HG03196 (cell line): Measurements from ENCODE around the gene GRIP2.

Experiments used
- ATAC-seq: cut with Tn5 transposase; IDR thresholded peaks from one replicate; pipeline ENCODE4 v1.9.1; 2021; ENCODE audit not compliant: unreplicated experiment

The GRIP2 gene

DNA sequence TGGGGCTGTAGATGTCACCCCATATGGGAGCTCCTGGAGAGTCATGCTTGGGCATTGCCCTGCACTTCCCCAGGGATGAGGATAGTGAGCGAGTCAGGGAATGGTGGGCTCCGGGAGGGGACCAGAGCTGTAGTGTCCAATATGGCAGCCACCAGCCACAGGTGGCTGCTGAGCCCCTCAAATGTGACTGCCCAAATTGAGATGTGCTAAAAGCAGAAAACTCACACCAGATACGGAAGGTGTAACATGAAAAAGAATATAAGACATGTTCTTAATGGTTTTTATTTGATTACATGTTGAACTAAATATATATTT is 31.7 kb downstream of the GRIP2 start:
- ATAC-seq: no peak

DNA sequence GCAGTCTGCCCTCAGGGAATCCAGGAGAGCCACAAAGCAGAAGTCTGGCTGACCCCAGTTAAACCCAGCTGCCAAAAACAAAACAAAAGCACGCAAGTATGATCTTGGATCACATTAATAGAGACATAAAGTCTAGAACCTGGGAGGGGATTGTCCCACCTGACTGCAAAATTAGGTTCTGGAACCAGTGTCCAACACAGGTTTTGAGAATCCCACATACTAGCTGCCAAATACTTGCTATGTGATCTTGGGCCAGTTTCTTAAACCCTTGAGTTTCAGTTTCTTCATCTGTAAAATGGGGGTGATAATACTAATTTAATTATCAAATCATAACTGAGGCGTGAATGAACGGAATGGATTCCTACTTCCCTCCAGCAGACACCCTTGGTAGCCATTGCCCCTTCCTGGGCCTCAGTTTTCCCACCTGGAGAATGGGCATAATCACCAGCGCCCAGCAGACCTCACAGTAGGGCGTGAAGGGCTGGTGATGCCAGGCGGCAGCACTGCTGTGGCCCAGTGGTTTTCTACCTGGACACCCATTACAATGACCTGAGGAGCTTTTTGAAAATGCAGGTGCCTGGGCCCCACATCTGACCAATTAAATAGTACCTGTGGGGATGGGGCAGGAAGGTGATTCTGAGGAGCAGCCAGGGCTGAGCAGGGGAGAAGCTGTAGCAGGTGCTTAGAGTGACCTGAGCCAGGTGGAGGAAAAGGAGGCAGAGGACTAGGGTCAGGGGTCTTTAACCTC is 32.2 kb downstream of the GRIP2 start:
- ATAC-seq: no peak

DNA sequence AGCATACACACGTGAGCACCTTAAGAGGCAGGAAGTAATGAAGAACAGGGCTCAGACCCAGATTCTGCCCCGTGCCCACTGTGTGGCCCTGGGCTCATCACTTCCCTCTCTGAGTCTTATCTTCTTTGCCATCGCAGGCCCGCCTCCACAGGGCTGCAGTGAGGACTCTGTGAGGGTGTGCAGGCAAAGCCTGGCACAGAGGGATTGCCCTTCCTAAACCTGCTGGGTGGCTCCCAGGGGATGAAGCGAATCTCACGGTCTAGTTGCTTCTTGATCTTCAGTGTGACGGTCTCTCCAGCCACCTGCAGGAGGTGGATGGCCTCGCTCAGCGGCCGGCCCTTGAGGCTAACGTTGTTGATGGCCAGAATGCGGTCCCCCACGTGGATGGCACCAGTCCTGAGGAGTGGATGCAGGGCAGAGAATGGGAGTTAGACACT is 32.8 kb downstream of the GRIP2 start:
- no peak for ATAC-seq

DNA sequence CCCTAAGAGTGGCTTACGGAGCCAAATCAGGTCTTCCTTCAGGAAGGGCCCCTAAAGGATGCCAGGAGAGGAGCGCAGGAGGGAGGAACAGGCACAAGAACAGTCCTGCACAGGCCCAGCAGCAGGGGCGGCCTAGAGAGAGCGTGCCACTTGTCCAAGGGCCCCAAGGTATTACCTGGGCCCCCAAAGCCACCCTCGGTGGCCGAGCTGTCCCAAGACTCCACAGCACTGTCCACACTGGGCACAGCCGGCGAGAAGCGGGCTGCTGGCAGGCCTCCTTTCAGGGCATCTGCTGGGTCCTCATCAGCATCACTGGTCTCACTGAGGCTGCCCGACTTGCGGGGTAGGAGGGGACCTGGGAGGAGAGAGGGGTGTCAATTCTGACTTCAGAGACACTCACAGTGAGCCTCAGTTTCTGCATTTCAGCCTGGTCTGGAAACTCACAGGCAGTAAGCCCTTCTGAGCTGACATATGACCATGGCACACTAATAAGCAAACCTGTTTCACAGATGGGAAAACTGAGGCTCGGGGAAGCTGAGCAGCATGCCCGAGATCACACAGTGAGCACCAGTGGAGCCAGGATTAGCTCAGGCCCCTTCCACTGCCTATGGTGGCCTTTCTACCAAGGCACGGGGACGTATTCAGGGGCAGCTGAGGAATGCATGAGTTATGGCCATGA is 33.4 kb downstream of the GRIP2 start:
- ATAC-seq: no peak

DNA sequence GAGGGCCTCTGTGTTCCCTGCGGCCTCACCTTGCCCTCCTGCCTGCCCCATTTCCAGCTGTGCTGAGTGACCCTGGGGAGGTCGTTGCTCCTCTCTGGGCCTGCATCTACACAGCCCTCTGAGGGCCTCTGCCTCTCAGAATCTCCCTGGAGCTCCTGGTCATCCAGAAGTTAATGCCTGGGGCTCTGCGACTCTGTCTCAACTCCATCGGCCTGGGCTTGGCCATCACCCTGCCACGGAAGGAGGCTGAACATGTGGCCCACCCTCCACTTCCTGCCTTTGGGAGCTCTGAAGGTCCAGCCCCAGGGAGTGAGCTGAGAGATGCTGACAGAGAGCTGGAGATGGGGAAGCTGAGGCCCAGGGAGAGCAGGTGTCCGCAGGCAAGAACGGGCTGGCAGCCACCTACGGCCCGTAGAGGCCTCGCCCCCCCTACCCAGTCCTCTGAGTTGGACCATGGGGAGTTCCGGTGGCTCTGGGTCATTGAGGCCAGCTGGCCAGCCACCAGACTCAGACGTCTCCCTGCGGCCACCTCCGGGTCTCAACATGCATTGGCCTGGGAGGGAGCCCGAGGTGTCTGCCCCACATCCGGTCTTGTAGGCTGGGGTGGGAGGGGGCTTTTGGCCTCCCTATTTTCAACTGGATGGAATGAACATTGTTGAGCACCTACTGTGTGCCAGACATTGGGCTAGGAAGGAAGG is 34.2 kb downstream of the GRIP2 start:
- ATAC-seq: no peak

DNA sequence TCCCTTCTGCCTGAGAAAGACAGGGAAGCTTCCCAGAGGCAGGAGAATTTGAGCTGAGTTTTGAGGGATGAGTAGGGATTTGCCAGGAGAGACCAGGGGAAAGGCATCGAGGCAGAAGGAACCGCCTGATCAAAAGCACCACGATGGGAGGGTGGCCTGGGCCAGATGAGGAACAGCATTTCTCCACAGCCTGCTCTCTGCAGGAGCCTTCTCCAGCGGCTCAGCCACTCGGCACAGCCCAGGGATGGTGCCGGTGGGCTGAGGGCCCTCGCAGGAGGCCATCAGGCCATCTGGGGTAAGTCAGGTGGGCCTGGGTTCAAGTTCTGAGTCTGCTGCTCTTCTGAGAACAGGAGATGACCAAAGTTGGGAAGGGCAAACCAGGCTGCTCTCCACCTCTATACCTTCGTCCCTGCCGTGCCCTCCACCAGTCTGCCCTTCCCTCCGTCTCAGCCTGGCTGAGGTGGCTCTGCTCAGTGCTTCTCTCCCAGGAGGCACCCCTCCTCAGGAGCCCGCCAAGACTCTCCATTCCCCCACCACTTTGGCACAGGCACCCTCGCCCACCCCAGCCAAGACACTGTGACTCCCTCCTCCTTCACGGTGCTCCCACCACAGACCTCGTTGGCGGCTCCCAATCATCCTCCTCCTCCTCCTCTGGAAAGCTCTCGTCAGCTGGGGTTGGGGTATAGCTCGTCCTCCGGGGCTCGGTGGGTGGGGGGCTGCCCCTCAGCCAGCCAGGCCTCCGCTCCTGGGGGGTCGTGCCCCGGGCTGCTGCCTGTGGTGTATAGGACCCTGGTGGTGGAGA is 34.9 kb downstream of the GRIP2 start:
- ATAC-seq: no peak

DNA sequence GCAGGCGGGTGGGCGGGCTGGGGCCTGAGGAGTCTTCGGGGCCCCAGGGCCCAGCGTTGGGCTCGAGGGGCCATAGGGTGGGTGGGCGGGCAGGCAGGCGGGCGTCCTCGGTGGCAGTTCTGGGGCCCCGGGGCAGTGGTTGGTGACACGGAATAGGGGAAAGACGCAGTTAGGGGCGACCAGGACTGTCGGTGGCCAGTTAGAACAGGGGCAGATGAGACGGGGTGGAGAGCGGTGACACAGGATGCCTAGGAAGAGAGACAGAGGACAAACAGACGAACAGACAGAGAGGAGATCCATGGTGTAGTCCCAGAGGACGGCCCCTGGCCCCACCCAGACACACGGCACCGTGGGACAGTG is 36.5 kb downstream of the GRIP2 start:
- no peak for ATAC-seq

DNA sequence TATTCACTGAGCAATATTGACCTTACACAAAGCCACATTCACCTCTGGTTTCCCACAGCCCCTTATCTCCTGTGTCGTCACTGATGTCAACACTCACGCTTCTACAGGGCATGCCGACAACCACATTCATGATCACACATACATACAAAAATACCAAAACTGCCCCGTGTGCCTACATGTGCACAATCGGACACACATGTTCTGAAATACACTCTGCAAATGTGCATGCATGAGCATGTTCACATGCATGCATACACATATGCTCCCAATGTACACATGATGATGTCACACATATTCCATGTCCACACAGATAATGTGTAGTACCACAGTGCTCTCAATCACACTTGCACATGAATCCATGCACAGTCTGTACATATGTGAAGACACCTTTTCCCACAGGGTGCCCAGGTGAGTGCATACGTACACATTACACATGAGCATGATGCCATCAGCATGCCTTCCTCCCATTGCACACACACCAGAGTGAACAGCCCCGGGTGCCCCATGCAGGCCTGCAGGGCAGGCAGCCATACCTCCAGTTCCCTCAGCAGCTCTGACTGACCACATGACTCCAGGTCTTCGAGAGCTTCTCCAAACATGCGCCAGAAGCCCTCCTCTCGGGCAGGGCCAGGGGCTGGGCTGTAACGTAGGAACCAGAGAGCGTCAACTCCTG is 37.0 kb downstream of the GRIP2 start:
- ATAC-seq: no peak

DNA sequence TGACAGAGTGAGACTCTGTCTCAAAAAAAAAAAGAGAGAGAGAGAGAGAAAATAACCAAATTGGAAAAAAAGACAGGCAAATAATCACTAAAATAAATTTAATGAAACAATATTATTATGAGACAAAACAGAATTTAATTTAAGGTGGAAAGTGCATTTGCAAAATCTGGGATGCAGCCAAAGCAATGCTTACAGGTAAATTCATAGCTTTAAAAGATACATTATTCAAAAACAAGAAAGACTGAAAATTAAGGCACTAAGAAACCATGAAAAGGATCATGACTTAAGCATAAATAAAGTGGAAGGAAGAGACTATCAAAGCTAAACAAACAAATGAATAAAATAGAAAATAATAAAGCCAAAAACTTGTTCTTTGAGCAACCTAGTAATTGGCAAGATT is 37.7 kb downstream of the GRIP2 start:
- ATAC-seq: no peak

DNA sequence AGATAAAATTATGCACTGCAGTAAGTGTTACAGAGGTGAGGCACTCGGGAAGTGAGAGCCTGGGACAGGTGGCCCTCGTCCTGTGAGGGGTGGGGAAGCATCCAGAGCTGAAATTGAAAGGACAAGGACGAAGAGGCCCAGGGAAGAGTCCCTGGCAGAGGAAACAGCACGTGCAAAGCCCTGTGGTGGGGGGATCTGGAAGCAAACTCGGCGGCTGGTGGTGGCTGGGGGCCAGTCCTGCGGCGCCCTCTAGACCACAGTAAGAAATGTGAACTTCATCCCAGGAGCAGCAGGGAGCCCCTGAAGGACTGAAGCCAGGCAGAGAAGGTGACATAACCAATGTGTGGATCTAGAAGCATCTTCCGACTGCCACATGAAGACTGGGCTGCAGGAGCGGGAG is 42.8 kb downstream of the GRIP2 start:
- no peak for ATAC-seq

DNA sequence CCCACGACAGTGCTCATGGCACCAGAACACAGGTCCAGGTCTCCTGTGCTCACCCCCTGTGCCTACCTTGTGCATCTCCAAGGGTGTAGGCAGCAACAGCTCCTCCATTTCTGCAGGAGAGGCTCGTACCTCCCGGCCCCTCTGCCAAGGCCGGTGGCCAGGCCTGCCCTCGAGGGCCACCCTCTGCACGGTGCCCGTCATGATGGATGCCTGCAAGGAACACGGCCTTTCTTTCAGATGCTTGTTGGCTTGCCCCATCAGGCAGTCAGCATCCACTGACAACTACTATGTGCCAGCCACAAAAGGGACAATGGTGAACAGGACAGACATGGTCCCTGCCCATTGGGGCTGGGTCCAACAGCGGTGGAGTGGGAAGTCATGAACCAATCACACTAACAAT is 43.8 kb downstream of the GRIP2 start:
- no peak for ATAC-seq

DNA sequence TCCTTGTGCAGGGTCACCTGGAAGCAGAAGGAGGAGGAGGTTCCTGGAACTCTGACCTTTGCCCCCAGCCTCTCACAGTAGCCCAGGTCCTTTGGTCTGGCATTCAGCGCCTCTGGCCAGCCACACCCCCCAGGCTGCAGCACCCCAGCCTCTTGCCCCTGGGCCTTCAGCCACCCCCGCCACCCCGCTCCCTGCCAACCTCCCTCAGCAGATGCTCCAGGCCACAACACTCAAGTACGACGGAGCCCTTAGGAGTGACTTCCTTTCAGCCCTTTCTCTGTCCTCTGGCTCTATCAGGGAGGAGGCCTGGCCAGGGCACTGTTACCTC is 45.2 kb downstream of the GRIP2 start:
- ATAC-seq: no peak

DNA sequence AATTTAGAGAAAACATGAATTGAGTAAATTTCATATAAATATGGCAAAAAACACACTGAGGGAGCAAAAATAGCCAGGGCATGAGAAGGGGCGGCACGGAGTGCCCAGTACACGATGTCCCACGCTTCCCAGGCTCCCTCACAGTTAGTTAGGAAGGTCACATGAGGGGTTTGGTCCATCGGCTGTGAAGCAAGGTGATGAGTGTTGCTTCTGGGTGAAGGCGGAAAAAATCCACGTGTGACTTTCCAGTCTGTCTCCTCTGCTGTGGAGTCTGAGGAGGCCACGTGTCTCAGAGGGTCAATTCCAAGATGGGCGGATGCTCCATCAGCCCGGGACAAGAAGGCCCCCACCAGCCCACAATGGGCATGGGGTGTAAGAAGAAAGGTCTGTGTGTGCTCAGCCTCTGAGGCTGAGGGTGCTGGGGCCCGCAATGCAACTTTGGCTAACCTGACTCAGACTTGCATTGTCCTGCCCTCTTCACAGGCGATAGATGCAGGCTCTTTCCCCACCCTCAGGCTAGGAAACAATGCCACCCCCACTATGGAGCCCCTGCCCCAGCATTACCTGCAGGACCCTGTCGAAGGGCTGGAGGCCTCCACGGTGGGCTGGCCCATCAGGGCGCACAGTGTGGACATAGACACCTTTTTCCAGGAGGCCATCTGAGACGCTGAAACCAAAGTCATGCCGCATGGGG is 45.7 kb downstream of the GRIP2 start:
- ATAC-seq: no peak

DNA sequence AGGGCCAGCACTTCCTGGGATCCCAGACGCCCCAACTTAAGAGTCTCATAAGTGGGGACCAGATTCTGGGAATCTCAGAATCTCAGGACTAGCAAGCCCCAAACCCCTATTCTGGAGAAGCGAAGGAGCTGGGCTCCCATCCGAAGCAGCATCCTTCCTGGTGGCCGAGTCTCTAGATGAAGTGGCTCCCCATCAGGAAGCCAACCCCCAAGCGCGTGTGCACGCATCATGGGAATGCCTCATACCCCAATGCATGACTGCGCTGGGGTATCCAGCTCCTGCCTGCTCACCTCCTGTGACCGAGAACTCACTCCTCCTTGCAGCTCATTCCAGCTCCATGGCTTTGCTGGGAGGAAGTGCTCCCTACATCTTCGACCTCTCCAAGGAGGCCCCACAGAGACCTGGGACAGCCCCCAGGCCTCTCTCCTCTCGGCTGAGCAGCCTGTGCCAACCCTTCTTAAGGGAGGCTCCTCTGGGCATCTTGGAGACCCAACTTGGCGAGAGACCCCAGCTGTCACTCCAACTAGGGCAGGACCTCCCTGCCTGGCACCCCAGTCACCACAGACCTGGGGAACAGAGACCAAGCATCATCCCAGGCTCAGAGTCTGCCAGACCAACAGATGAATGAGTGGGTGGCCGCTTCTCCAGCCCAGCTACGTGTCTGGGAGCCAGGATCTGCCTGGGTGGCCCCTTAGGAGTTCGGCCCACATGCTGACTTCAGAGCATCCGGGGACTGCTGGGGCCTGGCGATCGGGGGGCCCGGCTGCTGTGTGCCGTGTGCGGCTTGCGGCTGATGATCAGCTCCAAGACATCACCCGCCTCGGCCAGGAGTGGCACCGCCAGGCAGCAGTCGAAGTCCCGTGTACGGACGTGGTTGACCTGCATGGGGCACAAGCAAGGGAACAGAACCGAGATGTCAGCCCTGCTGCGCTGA is 46.9 kb downstream of the GRIP2 start:
- ATAC-seq: no peak

DNA sequence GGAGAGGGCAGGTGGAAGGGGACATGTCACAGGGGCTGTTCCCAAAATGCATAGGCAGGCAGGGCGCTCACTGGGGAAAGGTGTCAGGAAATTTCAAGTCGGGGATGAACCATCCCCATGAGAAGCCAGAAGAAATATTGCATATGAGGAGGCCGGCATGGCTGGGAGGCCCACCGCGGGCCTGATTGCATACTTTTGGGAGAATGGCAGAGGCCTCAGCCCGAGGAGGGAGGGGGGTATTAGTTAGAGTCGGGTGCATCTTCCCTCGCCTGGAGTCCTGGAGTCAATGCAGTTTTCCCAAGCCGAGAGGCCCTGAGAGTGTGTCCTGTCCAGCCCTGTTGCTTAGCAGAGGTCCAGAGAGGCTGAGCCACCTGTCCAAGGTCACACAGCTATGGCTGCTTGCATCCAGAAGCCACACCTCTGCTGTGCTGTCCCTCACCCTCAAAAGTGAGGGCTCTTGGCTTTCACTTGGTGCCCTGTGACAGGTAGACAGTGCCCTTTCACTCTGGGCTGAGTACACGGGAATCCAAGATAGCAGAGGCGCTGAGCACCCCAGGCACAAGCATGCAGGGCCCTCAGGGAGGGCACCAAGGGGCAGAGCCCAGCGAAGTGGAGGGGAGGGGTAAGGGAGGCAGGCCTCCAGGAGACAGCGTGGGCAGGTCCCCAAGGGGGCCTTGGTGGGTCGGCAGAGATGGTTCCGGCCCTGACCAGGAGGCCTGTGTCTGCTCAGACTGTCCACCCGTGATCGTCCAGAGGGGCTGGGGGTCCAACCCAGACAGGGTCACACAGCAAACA is 48.5 kb downstream of the GRIP2 start:
- no peak for ATAC-seq

DNA sequence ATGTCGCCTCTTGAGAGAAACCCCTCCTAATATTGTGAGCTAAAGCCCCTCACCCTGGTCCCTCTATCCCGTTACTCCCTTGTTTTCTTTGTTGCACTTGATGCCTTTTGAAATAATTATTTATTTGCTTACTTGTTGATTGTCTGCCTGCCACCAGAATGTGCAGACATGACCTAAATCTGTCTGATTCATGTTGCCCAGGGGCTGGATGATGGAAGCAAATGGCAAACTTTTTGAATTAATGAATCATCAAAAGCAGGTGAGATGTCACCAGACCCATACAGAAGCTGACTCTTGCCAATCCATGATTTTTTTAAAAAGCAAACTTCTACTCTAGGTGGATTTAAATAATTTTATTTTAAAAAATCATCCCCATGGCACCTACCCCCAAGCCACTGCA is 49.3 kb downstream of the GRIP2 start:
- ATAC-seq: no peak

DNA sequence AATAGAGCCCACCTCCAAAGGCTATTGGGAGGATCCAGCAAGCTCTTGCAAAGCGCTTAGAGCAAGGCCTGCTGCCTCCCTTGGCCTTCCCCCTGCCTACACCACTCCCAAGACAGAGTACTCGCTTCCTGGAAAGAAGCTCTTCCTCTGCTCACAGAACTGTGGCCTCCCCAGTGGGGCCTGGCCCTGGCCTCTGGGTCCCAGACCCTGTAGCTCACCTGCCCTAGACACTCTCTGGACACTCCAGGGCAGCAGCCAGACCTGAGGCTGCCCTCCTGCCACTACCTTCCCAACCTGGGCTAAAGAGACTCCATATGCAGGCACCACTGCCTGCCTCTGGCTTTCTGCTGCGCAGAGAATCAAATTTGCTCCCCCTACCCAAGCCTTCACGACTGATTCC is 49.9 kb downstream of the GRIP2 start:
- no peak for ATAC-seq

DNA sequence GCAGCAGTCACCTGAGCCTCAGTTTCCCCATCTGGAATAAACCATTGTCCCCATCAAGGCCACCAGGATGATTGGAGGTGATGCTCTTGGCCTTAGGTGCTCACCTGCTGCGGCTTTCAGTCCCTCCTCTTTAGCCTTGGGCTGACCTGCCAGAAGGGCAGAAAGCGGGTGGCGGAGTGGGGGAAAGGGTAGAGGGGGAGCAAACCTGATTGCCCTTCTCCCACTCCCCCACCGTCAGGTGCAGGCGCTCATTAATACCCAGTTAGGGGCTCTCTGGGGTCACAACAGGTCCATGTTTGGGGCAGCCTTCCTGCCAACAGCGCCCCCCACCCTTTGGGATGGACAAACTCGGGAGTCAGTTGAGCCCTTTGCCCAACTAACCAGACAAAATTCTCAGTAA is 50.5 kb downstream of the GRIP2 start:
- no peak for ATAC-seq
